K562 (cell line): ENCODE measurements around the gene CPNE9. TPM values are rescaled to one million over a fixed set of nuclear protein-coding genes. Genes with fewer than 3 reads are reported as not detected.

Experiments used
- ATAC-seq: fragments of 200-7000 bp; cut with Tn5 transposase; 3 replicates; pipeline ENCODE4 v1.9.1; 2020; ENCODE audit warnings: moderate library complexity
- BruUV-seq: library from RNA; stranded (reverse); fragments of 400-500 nt; replicated peaks from 2 replicates; lab custom pipeline; 2021; lab: Mats Ljungman, UMichigan
- CTCF ChIA-PET: fragments of 300-600 bp; formaldehyde crosslinking; extraction: SDS; loops from one replicate; lab custom pipeline; 2021; ENCODE audit warnings: low intra/inter-chr PET ratio; lab: Yijun Ruan, JAX
- POLR2A ChIA-PET: fragments of 300-600, 350-650 bp; sonication (Branson Sonifier 250); formaldehyde crosslinking; extraction: SDS; loops from one replicate; lab custom pipeline; 2021; ENCODE audit warnings: antibody characterized with exemption, inconsistent platforms; lab: Yijun Ruan, JAX
- DNase-seq, 4 experiments: peaks; one replicate each; pipeline versions ENCODE4 v3.0.0 to v3.0.0-alpha.2; 2011 to 2018; ENCODE audit warnings: low spot score in 3 of 4, mixed read lengths in 3 of 4; ENCODE audit errors: extremely low read depth in 1 of 4
- FAIRE-seq: peaks from 2 replicates; lab custom pipeline; 2011; peaks lifted over from hg19 to GRCh38; lab: Jason Lieb, UNC
- H2AFZ ChIP-seq: 2 replicates; pipeline ENCODE4 v1.6.0; 2011; ENCODE audit warnings: low read depth, low read length, control low read depth, inconsistent platforms
- H3K27ac ChIP-seq: fragments of 200-600 bp; 3 replicates; pipeline ENCODE4 v1.8.0; 2011; ENCODE audit warnings: low read depth, mild to moderate bottlenecking, control low read depth, inconsistent platforms, low read length, moderate library complexity, mixed read lengths; ENCODE audit errors: extremely low read depth
- H3K27me3 ChIP-seq, 2 experiments: fragments of 300-600 bp in 1 of 2; 2 replicates in 1 of 2; 3 replicates in 1 of 2; pipeline versions ENCODE4 v1.6.0 to v1.8.0; 2011; ENCODE audit warnings: inconsistent platforms in 2 of 2, low read length in 2 of 2, mild to moderate bottlenecking in 1 of 2, mixed read lengths in 1 of 2, moderate library complexity in 1 of 2; ENCODE audit not compliant: control insufficient read depth in 2 of 2, insufficient read depth in 2 of 2
- H3K36me3 ChIP-seq: fragments of 300-600 bp; 3 replicates; pipeline ENCODE4 v1.8.0; 2011; ENCODE audit warnings: mild to moderate bottlenecking, low read length, inconsistent platforms; ENCODE audit not compliant: control insufficient read depth, insufficient read depth
- H3K4me1 ChIP-seq, 2 experiments: fragments of 200-600 bp in 1 of 2; replicated peaks in 1 of 2; 2 replicates in 1 of 2; 3 replicates in 1 of 2; pipeline versions ENCODE4 v1.5.1 to v1.8.0; 2011; ENCODE audit warnings: inconsistent platforms in 2 of 2, low read length in 2 of 2, mild to moderate bottlenecking in 1 of 2, mixed read lengths in 1 of 2, moderate library complexity in 1 of 2; ENCODE audit not compliant: control insufficient read depth in 2 of 2, insufficient read depth in 2 of 2
- H3K4me2 ChIP-seq: 2 replicates; pipeline ENCODE4 v1.6.1; 2011; ENCODE audit warnings: low read length, control low read depth, inconsistent platforms, mixed read lengths; ENCODE audit not compliant: insufficient read depth
- H3K4me3 ChIP-seq: fragments of 200-600 bp; sonication (generic), shearing (Covaris generic); 2 replicates; pipeline ENCODE4 v1.5.1; 2016; ENCODE audit warnings: control low read depth, inconsistent platforms
- H3K79me2 ChIP-seq: fragments of 200-600 bp; 3 replicates; pipeline ENCODE4 v1.8.0; 2011; ENCODE audit warnings: low read length, inconsistent platforms; ENCODE audit not compliant: control insufficient read depth, insufficient read depth
- H3K9ac ChIP-seq, 2 experiments: 2 replicates each; pipeline versions ENCODE4 v1.6.0 to v1.6.1; 2011; ENCODE audit warnings: low read depth in 2 of 2, low read length in 2 of 2, control low read depth in 1 of 2, inconsistent platforms in 1 of 2, mild to moderate bottlenecking in 1 of 2, mixed read lengths in 1 of 2; ENCODE audit not compliant: insufficient read depth in 1 of 2
- H3K9me1 ChIP-seq: one replicate; pipeline ENCODE4 v1.6.0; 2011; ENCODE audit warnings: inconsistent platforms, mild to moderate bottlenecking, low read length, moderate library complexity; ENCODE audit not compliant: control insufficient read depth, insufficient read depth
- H3K9me3 ChIP-seq: replicated peaks from 2 replicates; pipeline ENCODE4 v1.5.1; 2011; ENCODE audit warnings: low read depth, low read length, inconsistent platforms; ENCODE audit not compliant: control insufficient read depth, insufficient read depth
- H4K20me1 ChIP-seq: replicated peaks from 2 replicates; pipeline ENCODE4 v1.6.1; 2011; ENCODE audit warnings: low read length, inconsistent platforms, mixed read lengths; ENCODE audit not compliant: control insufficient read depth, insufficient read depth
- BHLHE40 ChIP-seq: IDR thresholded peaks from 2 replicates; pipeline ENCODE4 v1.6.1; 2011; ENCODE audit warnings: low read length, improper control_type of control experiment
- MEF2A ChIP-seq: IDR thresholded peaks from 2 replicates; pipeline ENCODE4 v1.6.1; 2011; ENCODE audit warnings: low read depth, mild to moderate bottlenecking, low read length, moderate library complexity; ENCODE audit not compliant: control insufficient read depth
- NR2F6 ChIP-seq: fragments of 450-650 bp; formaldehyde crosslinking; IDR thresholded peaks from 2 replicates; pipeline ENCODE4 v1.4.0; 2020; ENCODE audit warnings: mild to moderate bottlenecking
- PCBP1 ChIP-seq: fragments of 200-400 bp; formaldehyde crosslinking; IDR thresholded peaks from 2 replicates; pipeline ENCODE4 v1.6.1; 2018; ENCODE audit warnings: mild to moderate bottlenecking, low read depth, low read length; ENCODE audit not compliant: poor library complexity, severe bottlenecking
- RNF2 ChIP-seq: sonication (generic); IDR thresholded peaks from 2 replicates; pipeline ENCODE4 v1.6.1; 2016
- SUPT5H ChIP-seq: fragments of 450-650 bp; IDR thresholded peaks from 2 replicates; pipeline ENCODE4 v1.6.1; 2016
- ZNF431 ChIP-seq: sonication (generic); formaldehyde crosslinking; IDR thresholded peaks from 2 replicates; pipeline ENCODE4 v1.8.0; 2022; ENCODE audit warnings: mild to moderate bottlenecking, missing genetic modification reagents
- WGBS: fragments of 100-300 bp; shearing (Covaris generic); methylation state at CpG from one replicate; pipeline ENCODE4 v1.1.6; 2016; ENCODE audit warnings: low coverage, mixed read lengths; ENCODE audit not compliant: insufficient coverage; ENCODE audit errors: missing lambda C conversion rate; 5-methylcytosine and 5-hydroxymethylcytosine counted together
- in situ Hi-C: fragments of 300-500 bp; cut with MboI; formaldehyde crosslinking; loops from 4 replicates; pipeline ENCODE4 v1.15.0; 2018; ENCODE audit warnings: inconsistent platforms, mixed read lengths
- intact Hi-C: fragments of 100-400 bp; cut with micrococcal nuclease; formaldehyde crosslinking; loops from 2 replicates; pipeline ENCODE4 v1.14.2; 2022
- polyA plus RNA-seq, 8 experiments: library from polyadenylated mRNA; depleted of rRNA in 4 of 8; stranded (reverse) in 5 of 8; unstranded in 3 of 8; fragments of >200 nt; fragmentation: Nextera tagmentation in 2 of 8; fragmentation: Illumina TruSeq in 1 of 8; extraction: Ambion mirVana in 2 of 8; extraction: Trizol in 1 of 8; gene quantifications; 2 replicates each; pipeline versions ENCODE4 v1.2.1 to v1.2.3, GENCODE V29; 2011 to 2014; ENCODE audit warnings: inconsistent platforms in 1 of 8, missing spikeins in 1 of 8
- total RNA-seq, 7 experiments: library from RNA; depleted of rRNA in 6 of 7; stranded (reverse); fragments of >200 nt in 6 of 7; fragmentation: Illumina TruSeq in 2 of 7; extraction: Trizol in 2 of 7; gene quantifications; 2 replicates each; pipeline versions ENCODE4 v1.2.1 to v1.2.3, GENCODE V29; 2011 to 2021; ENCODE audit warnings: low replicate concordance in 1 of 7
- TF ChIP-seq, protein P1 (sequence below): fragments of 450-650 bp; IDR thresholded peaks from 2 replicates; pipeline ENCODE4 v1.6.1; 2018; ENCODE audit warnings: mild to moderate bottlenecking, low read depth; ENCODE audit not compliant: partially characterized antibody
- TF ChIP-seq, protein P2 (sequence below): fragments of 450-650 bp; IDR thresholded peaks from 2 replicates; pipeline ENCODE4 v1.6.1; 2016
- TF ChIP-seq, protein P3 (sequence below): sonication (generic); formaldehyde crosslinking; IDR thresholded peaks from 2 replicates; pipeline ENCODE4 v1.8.1; 2023; ENCODE audit warnings: mild to moderate bottlenecking, missing genetic modification reagents

CPNE9 gene
- total and polyA plus RNA-seq, 9 of the 15 experiments (the other 6 are each of a cell fraction or from before 2014, with no cell fraction given), result 0.22 to 0.56 (median 0.29) TPM; not detected in 3

DNA sequence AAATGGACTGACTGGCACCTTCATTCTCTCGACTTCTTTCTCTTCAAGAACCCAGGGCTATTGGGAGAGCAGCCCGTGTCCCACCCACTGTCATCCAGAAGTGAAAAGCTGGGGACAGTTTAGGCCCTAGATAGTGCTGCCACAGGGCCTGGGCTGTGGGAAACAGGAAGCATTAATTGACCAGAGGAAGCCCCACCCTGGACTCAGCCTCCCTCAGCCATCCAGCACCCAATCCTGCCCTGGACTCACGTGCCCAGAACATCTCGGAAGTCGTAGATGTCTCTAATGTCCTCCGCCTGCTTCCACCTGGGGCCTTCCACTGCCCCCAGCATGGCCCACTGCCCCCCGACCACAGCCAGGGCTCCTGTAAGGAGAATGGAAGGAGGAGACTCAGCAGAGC, 63.8 kb downstream of the CPNE9 start:
- H3K4me1 ChIP-seq, result peaks cover 0 to 19% of the 10 kb centered on the region in 2 experiments; a peak in 3 of 5 replicates
- H3K79me2 ChIP-seq, result no peaks in the 10 kb centered on the region
- peak overlapping the region in 1 of 2 experiments; percentile 85; a peak in 2 of 4 replicates for H3K9ac ChIP-seq
- no TSS peak for BruUV-seq
- H2AFZ ChIP-seq, result no peak overlapping the region
- no peaks in the 10 kb centered on the region for H4K20me1 ChIP-seq
- FAIRE-seq (no peak), DNase-seq (no peak), ATAC-seq (no peak)
- H3K36me3 ChIP-seq, result no peaks in the 10 kb centered on the region
- WGBS, result 42% methylated on average over 7 of the region's 7 CpGs
- H3K9me1 ChIP-seq, result no peaks in the 10 kb centered on the region
- ChIA-PET CTCF (no interaction called here), POLR2A (interaction anchor here (0.7 to 1.3 kb wide), 6 partner anchors 11 to 20 kb away, joined by 3 to 5 read pairs (median 4); no protein-coding TSS in a partner anchor)
- H3K4me2 ChIP-seq, result no peak overlapping the region
- TF ChIP-seq, protein P1, sequence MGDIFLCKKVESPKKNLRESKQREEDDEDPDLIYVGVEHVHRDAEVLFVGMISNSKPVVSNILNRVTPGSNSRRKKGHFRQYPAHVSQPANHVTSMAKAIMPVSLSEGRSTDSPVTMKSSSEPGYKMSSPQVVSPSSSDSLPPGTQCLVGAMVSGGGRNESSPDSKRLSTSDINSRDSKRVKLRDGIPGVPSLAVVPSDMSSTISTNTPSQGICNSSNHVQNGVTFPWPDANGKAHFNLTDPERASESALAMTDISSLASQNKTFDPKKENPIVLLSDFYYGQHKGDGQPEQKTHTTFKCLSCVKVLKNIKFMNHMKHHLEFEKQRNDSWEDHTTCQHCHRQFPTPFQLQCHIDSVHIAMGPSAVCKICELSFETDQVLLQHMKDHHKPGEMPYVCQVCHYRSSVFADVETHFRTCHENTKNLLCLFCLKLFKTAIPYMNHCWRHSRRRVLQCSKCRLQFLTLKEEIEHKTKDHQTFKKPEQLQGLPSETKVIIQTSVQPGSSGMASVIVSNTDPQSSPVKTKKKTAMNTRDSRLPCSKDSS, result no peak
- TF ChIP-seq BHLHE40, result peak; percentile 54; the same call in 1 of the 2 replicates
- in situ Hi-C loops, result no loop called here
- H3K9me3 ChIP-seq, result no peaks in the 10 kb centered on the region
- intact Hi-C loops, result no loop called here
- no peaks in the 10 kb centered on the region for H3K27me3 ChIP-seq
- no peak overlapping the region for H3K27ac ChIP-seq
- no peak overlapping the region for H3K4me3 ChIP-seq

GRCh38 chr3:9768141-9768775, 64.6 kb downstream of the CPNE9 start:
- intact Hi-C loops (no loop called here), in situ Hi-C loops (no loop called here)
- CTCF ChIA-PET, result no interaction called here
- Histone ChIP-seq H2AFZ (no peak overlapping the region), H3K79me2 (no peaks in the 10 kb centered on the region), H3K4me1 (peaks cover 0 to 19% of the 10 kb centered on the region in 2 experiments; a peak in 3 of 5 replicates), H4K20me1 (no peaks in the 10 kb centered on the region), H3K27ac (no peak overlapping the region), H3K4me2 (no peak overlapping the region), H3K9me1 (no peaks in the 10 kb centered on the region), H3K36me3 (no peaks in the 10 kb centered on the region), H3K9ac (peak overlapping the region in 1 of 2 experiments; percentile 66; a peak in 1 of 4 replicates), H3K27me3 (no peaks in the 10 kb centered on the region), H3K9me3 (no peaks in the 10 kb centered on the region), H3K4me3 (no peak overlapping the region)
- WGBS, result 55% methylated on average over 6 of the region's 6 CpGs
- POLR2A ChIA-PET, result interaction anchor here (0.8 to 1.3 kb wide), 3 partner anchors 14 to 17 kb away, joined by 3 to 6 read pairs (median 4); no protein-coding TSS in a partner anchor
- TF ChIP-seq PCBP1 (no peak), RNF2 (no peak), ZNF431 (CRISPR knock-in tag) (no peak), NR2F6 (no peak), MEF2A (no peak), SUPT5H (no peak)
- TF ChIP-seq, protein P2, sequence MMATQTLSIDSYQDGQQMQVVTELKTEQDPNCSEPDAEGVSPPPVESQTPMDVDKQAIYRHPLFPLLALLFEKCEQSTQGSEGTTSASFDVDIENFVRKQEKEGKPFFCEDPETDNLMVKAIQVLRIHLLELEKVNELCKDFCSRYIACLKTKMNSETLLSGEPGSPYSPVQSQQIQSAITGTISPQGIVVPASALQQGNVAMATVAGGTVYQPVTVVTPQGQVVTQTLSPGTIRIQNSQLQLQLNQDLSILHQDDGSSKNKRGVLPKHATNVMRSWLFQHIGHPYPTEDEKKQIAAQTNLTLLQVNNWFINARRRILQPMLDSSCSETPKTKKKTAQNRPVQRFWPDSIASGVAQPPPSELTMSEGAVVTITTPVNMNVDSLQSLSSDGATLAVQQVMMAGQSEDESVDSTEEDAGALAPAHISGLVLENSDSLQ, result no peak
- TF ChIP-seq, protein P3, sequence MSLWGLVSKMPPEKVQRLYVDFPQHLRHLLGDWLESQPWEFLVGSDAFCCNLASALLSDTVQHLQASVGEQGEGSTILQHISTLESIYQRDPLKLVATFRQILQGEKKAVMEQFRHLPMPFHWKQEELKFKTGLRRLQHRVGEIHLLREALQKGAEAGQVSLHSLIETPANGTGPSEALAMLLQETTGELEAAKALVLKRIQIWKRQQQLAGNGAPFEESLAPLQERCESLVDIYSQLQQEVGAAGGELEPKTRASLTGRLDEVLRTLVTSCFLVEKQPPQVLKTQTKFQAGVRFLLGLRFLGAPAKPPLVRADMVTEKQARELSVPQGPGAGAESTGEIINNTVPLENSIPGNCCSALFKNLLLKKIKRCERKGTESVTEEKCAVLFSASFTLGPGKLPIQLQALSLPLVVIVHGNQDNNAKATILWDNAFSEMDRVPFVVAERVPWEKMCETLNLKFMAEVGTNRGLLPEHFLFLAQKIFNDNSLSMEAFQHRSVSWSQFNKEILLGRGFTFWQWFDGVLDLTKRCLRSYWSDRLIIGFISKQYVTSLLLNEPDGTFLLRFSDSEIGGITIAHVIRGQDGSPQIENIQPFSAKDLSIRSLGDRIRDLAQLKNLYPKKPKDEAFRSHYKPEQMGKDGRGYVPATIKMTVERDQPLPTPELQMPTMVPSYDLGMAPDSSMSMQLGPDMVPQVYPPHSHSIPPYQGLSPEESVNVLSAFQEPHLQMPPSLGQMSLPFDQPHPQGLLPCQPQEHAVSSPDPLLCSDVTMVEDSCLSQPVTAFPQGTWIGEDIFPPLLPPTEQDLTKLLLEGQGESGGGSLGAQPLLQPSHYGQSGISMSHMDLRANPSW (CRISPR knock-in tag), result no peak
- ATAC-seq, result no peak
- no peak for FAIRE-seq
- no peak for DNase-seq
- BruUV-seq, result no TSS peak
